Ishikawa (cell line): ENCODE results near the gene TOMM6.

Source experiments
- CEBPB ChIP-seq: IDR thresholded peaks from 2 replicates; pipeline ENCODE4 v1.6.1; 2012
- CREB1 ChIP-seq: IDR thresholded peaks from 2 replicates; pipeline ENCODE4 v1.6.1; 2012; ENCODE audit warnings: low read depth
- EGR1 ChIP-seq: IDR thresholded peaks from 2 replicates; pipeline ENCODE4 v1.6.1; 2012
- NFIC ChIP-seq: IDR thresholded peaks from 2 replicates; pipeline ENCODE4 v1.6.1; 2012
- RAD21 ChIP-seq: IDR thresholded peaks from 2 replicates; pipeline ENCODE4 v1.6.1; 2012; ENCODE audit warnings: low read depth
- TAF1 ChIP-seq: IDR thresholded peaks from 2 replicates; pipeline ENCODE4 v1.6.1; 2012; ENCODE audit warnings: low read depth, mild to moderate bottlenecking
- TEAD4 ChIP-seq: IDR thresholded peaks from 2 replicates; pipeline ENCODE4 v1.6.1; 2012
- YY1 ChIP-seq: IDR thresholded peaks from 2 replicates; pipeline ENCODE4 v1.6.1; 2012; ENCODE audit warnings: low read depth
- TF ChIP-seq, protein P1 (sequence below): IDR thresholded peaks from 2 replicates; pipeline ENCODE4 v1.6.1; 2012
- TF ChIP-seq, protein P2 (sequence below): IDR thresholded peaks from 2 replicates; pipeline ENCODE4 v1.6.1; 2012

DNA sequence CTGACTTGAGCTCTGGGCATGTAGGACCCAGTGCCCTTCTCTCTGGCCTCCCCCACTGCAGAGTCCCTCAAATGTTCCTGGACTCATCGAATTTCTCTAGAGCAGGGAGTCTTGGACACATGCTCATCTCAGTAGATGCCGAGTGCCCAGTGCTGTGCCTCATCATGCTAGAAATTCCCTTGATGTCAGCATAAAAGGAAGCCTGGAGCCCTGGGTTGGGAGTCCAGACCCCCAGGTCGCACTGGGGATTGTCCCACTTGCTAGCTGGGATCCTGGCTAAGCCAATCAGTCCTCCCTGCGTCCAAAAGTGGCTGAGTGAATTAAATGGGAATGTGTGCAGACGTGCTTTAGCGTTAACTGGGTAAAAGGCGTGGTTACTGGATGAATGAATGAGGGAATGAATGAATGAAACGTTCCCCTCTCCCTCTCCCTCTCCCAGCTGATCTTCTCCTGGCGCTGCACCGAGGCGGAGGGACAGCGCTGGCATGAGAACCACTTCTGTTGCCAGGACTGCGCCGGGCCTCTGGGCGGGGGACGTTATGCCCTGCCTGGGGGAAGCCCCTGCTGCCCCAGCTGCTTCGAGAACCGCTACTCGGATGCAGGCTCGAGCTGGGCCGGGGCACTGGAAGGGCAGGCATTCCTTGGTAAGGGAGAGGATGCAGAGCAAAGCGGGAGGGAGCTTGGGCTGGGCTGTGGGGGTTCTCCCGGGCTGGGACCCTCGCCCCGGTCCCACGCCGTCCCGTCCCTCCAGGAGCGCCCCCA is 1.6 kb upstream of the TOMM6 start:
- TF ChIP-seq RAD21 (no peak), YY1 (no peak), TEAD4 (no peak), CEBPB (no peak), EGR1 (no peak), CREB1 (no peak), NFIC (no peak), TAF1 (no peak)
- TF ChIP-seq, protein P1, sequence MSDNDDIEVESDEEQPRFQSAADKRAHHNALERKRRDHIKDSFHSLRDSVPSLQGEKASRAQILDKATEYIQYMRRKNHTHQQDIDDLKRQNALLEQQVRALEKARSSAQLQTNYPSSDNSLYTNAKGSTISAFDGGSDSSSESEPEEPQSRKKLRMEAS, result no peak
- TF ChIP-seq, protein P2, sequence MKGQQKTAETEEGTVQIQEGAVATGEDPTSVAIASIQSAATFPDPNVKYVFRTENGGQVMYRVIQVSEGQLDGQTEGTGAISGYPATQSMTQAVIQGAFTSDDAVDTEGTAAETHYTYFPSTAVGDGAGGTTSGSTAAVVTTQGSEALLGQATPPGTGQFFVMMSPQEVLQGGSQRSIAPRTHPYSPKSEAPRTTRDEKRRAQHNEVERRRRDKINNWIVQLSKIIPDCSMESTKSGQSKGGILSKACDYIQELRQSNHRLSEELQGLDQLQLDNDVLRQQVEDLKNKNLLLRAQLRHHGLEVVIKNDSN, result no peak
